Fibroblast of lung (primary cell): ENCODE data around the gene ZNF385B. TPM values are rescaled to one million over a fixed set of nuclear protein-coding genes. Genes with fewer than 3 reads are reported as not detected.

Source experiments
- DNase-seq, 2 donors: peaks; one replicate each; pipeline versions ENCODE4 v3.0.0 to v3.0.0-alpha.2; 2010; ENCODE audit warnings: low read depth in 2 of 2
- H2AFZ ChIP-seq: 2 replicates; pipeline ENCODE4 v1.5.1; 2012; ENCODE audit warnings: low read length, control low read depth, inconsistent platforms
- H3K27ac ChIP-seq: 2 replicates; pipeline ENCODE4 v1.5.1; 2011; ENCODE audit warnings: low read length, control low read depth; ENCODE audit not compliant: insufficient read depth
- H3K27me3 ChIP-seq: 2 replicates; pipeline ENCODE4 v1.5.1; 2011; ENCODE audit warnings: mild to moderate bottlenecking, low read length; ENCODE audit not compliant: control insufficient read depth, insufficient read depth
- H3K36me3 ChIP-seq: 2 replicates; pipeline ENCODE4 v1.5.1; 2011; ENCODE audit warnings: low read length; ENCODE audit not compliant: control insufficient read depth, insufficient read depth
- H3K4me1 ChIP-seq: 2 replicates; pipeline ENCODE4 v1.5.1; 2011; ENCODE audit warnings: low read length; ENCODE audit not compliant: control insufficient read depth, insufficient read depth; ENCODE audit errors: extremely low read depth
- H3K4me2 ChIP-seq: 2 replicates; pipeline ENCODE4 v1.5.1; 2011; ENCODE audit warnings: low read length, control low read depth; ENCODE audit not compliant: insufficient read depth; ENCODE audit errors: extremely low read depth
- H3K4me3 ChIP-seq, 4 experiments: fragments of 200-600 bp in 1 of 4; sonication (generic) in 1 of 4; replicated peaks in 1 of 4; 2 replicates each; pipeline ENCODE4 v1.5.1; 2011 to 2016; ENCODE audit warnings: low read length in 4 of 4, low read depth in 3 of 4, mild to moderate bottlenecking in 3 of 4, control low read depth in 2 of 4, inconsistent platforms in 1 of 4, mixed read lengths in 1 of 4; ENCODE audit not compliant: insufficient read depth in 1 of 4; ENCODE audit errors: control extremely low read depth in 1 of 4
- H3K79me2 ChIP-seq: 2 replicates; pipeline ENCODE4 v1.5.1; 2012; ENCODE audit warnings: mild to moderate bottlenecking, low read length, inconsistent platforms; ENCODE audit not compliant: control insufficient read depth, insufficient read depth
- H3K9ac ChIP-seq: 2 replicates; pipeline ENCODE4 v1.5.1; 2011; ENCODE audit warnings: mild to moderate bottlenecking, low read length, control low read depth; ENCODE audit not compliant: insufficient read depth
- H3K9me3 ChIP-seq: 2 replicates; pipeline ENCODE4 v1.5.1; 2012; ENCODE audit warnings: low read depth, low read length; ENCODE audit not compliant: control insufficient read depth, insufficient read depth
- H4K20me1 ChIP-seq: 2 replicates; pipeline ENCODE4 v1.5.1; 2011; ENCODE audit warnings: low read length; ENCODE audit not compliant: control insufficient read depth, insufficient read depth; ENCODE audit errors: extremely low read depth
- CTCF ChIP-seq, 2 donors: IDR thresholded peaks in 1 of 2; conservative IDR thresholded peaks in 1 of 2; 1 replicate in 1 of 2; 2 replicates in 1 of 2; pipeline ENCODE4 v1.5.1; 2011 to 2012; ENCODE audit warnings: low read length in 2 of 2, control low read depth in 1 of 2, inconsistent platforms in 1 of 2, low read depth in 1 of 2, mild to moderate bottlenecking in 1 of 2
- EZH2 ChIP-seq: IDR thresholded peaks from 2 replicates; pipeline ENCODE4 v1.5.1; 2012; ENCODE audit warnings: low read length, control low read depth, mild to moderate bottlenecking; ENCODE audit errors: missing control alignments
- polyA plus RNA-seq, 2 donors: library from polyadenylated mRNA; depleted of rRNA in 1 of 2; stranded (reverse) in 1 of 2; unstranded in 1 of 2; fragments of >200 nt; gene quantifications; 2 replicates each; pipeline ENCODE4 v1.2.1, GENCODE V29; 2011 to 2012; ENCODE audit warnings: missing spikeins in 1 of 2
- total RNA-seq: library from RNA; depleted of rRNA; stranded (reverse); fragments of >200 nt; gene quantifications from 2 replicates; pipeline ENCODE4 v1.2.1, GENCODE V29; 2014

Gene ZNF385B
- total and polyA plus RNA-seq, 2 donors (not counting 1 experiment from before 2014, with no cell fraction given), result 0.06 TPM; not detected in 1

DNA sequence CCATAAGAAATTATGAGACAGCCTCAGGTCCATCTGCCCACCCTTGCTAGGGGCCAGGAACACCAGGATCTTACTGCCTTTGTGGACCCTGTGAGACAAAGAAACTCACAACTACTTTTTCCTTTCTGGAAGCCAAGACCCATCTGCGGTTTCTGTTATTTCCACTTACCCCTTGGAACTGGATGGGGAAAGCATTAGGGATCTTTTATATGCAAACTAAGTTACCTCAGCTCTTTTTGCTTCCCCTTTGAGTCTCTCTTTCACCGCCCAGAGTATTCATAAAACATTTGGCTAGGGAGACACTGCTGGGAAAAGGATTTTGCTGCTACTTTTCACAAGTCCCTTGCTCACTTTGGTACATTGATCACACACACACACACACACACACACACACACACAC is 95.7 kb downstream of the ZNF385B start:
- no peaks in the 10 kb centered on the region for H4K20me1 ChIP-seq
- H3K9ac ChIP-seq, result no peak overlapping the region
- H3K4me3 ChIP-seq, result no peak overlapping the region
- H3K27ac ChIP-seq, result no peak overlapping the region
- H3K4me2 ChIP-seq, result no peak overlapping the region
- no peaks in the 10 kb centered on the region for H3K4me1 ChIP-seq
- no peaks in the 10 kb centered on the region for H3K9me3 ChIP-seq
- H3K27me3 ChIP-seq, result no peaks in the 10 kb centered on the region
- no peak overlapping the region for H2AFZ ChIP-seq
- H3K79me2 ChIP-seq, result no peaks in the 10 kb centered on the region
- DNase-seq, result no peak
- H3K36me3 ChIP-seq, result no peaks in the 10 kb centered on the region
- no peak for TF ChIP-seq CTCF (conservative IDR thresholded peaks at IDR 0.05 in 1 of 2, IDR thresholded peaks at IDR 0.05 in 1 of 2; ENCODE audit: low read depth in 1 of 2, low read length in 2 of 2)
- TF ChIP-seq EZH2, result no peak

- H3K4me3 ChIP-seq, result no peak overlapping the region
- no peak overlapping the region for H2AFZ ChIP-seq
- H4K20me1 ChIP-seq, result no peaks in the 10 kb centered on the region
- H3K36me3 ChIP-seq, result no peaks in the 10 kb centered on the region
- no peak for DNase-seq
- H3K4me2 ChIP-seq, result no peak overlapping the region
- no peak overlapping the region for H3K27ac ChIP-seq
- no peak overlapping the region for H3K9ac ChIP-seq
- no peaks in the 10 kb centered on the region for H3K79me2 ChIP-seq
- H3K9me3 ChIP-seq, result no peaks in the 10 kb centered on the region
- no peaks in the 10 kb centered on the region for H3K4me1 ChIP-seq
- TF ChIP-seq CTCF (conservative IDR thresholded peaks at IDR 0.05 in 1 of 2, IDR thresholded peaks at IDR 0.05 in 1 of 2; ENCODE audit: low read depth in 1 of 2, low read length in 2 of 2), result no peak
- TF ChIP-seq EZH2, result no peak
- no peaks in the 10 kb centered on the region for H3K27me3 ChIP-seq
These were observed 96.7 kb downstream of the ZNF385B start for GRCh38 chr2:179764710-179765109.

GRCh38 chr2:179758636-179759035 is 102.8 kb downstream of the ZNF385B start:
- TF ChIP-seq EZH2 (no peak), CTCF (conservative IDR thresholded peaks at IDR 0.05 in 1 of 2, IDR thresholded peaks at IDR 0.05 in 1 of 2; ENCODE audit: low read depth in 1 of 2, low read length in 2 of 2) (no peak)
- Histone ChIP-seq H3K9me3 (no peaks in the 10 kb centered on the region), H3K4me1 (no peaks in the 10 kb centered on the region), H2AFZ (no peak overlapping the region), H3K79me2 (no peaks in the 10 kb centered on the region), H4K20me1 (no peaks in the 10 kb centered on the region), H3K4me3 (no peak overlapping the region), H3K27ac (no peak overlapping the region), H3K36me3 (no peaks in the 10 kb centered on the region), H3K27me3 (no peaks in the 10 kb centered on the region), H3K4me2 (no peak overlapping the region), H3K9ac (no peak overlapping the region)
- DNase-seq, result no peak
